Neural crest cell (in vitro differentiated cells): ENCODE measurements around the gene BTBD7. TPM values are rescaled to one million over a fixed set of nuclear protein-coding genes. Genes with fewer than 3 reads are reported as not detected.

Source experiments
- DNase-seq: peaks from one replicate; pipeline ENCODE4 v3.0.0; 2021; ENCODE audit warnings: low read depth, mixed read lengths, low spot score
- H3K27ac Mint-ChIP-seq: one replicate; pipeline ENCODE4 v1.8.0; 2021; ENCODE audit warnings: mild to moderate bottlenecking, mixed read lengths; ENCODE audit not compliant: unreplicated experiment
- H3K27me3 Mint-ChIP-seq: 2 replicates; pipeline ENCODE4 v1.8.0; 2021; ENCODE audit warnings: low read depth, mild to moderate bottlenecking, mixed read lengths
- H3K36me3 Mint-ChIP-seq: 2 replicates; pipeline ENCODE4 v1.8.0; 2021; ENCODE audit warnings: low read depth, mild to moderate bottlenecking, mixed read lengths
- H3K4me1 Mint-ChIP-seq: 2 replicates; pipeline ENCODE4 v1.8.0; 2021; ENCODE audit warnings: mixed read lengths
- H3K4me3 Mint-ChIP-seq: one replicate; pipeline ENCODE4 v1.8.0; 2021; ENCODE audit warnings: mild to moderate bottlenecking, mixed read lengths
- H3K9me3 Mint-ChIP-seq: 2 replicates; pipeline ENCODE4 v1.8.0; 2021; ENCODE audit warnings: mixed read lengths
- total RNA-seq: library from RNA; stranded (reverse); gene quantifications from 2 replicates; pipeline ENCODE4 v1.2.1, GENCODE V29; 2021
- TF ChIP-seq, protein P1 (sequence below): fragments of 200-600 bp; sonication (generic); conservative IDR thresholded peaks from 2 replicates; pipeline ENCODE4 v1.5.0; 2021; ENCODE audit warnings: antibody characterized with exemption, mild to moderate bottlenecking

Gene BTBD7
- total RNA-seq, 1 donor from 2014 or later: 38.0 TPM

DNA sequence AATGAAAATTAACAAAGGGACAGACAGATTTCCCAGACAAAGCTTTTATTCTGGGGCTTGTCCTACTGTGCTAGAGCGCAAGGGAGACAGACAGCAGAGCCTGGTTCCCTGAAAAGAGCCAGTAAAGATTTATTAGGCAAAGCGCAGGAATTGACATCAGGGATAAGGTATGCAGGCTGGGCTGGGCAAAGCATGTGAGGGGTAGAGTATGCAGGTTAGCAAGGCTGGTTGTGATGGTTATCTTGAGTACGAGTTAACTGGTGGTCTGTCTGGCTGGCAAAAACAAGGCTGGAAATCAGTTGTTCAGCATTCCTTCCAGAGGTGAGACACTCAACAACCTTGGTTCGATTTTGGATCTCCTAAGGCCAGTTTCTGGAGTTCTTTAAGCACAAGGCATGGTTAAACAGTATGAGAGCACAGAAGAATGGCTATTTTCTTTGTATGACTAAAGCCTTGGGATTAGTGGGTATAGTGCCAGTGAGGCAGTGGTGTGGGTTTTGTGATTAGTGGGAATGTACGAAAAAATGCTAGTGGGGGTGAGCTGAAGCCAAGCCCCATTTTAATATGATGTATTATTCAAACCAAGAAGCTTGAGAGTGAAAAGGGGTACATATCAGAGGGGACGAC, 30.9 kb downstream of the BTBD7 start:
- Mint-ChIP-seq H3K36me3 (no peaks in the 10 kb centered on the region), H3K9me3 (no peaks in the 10 kb centered on the region), H3K4me1 (peaks cover 38% of the 10 kb centered on the region), H3K4me3 (no peak overlapping the region), H3K27ac (peak overlapping the region; percentile 29), H3K27me3 (no peaks in the 10 kb centered on the region)
- DNase-seq: no peak
- TF ChIP-seq, protein P1, sequence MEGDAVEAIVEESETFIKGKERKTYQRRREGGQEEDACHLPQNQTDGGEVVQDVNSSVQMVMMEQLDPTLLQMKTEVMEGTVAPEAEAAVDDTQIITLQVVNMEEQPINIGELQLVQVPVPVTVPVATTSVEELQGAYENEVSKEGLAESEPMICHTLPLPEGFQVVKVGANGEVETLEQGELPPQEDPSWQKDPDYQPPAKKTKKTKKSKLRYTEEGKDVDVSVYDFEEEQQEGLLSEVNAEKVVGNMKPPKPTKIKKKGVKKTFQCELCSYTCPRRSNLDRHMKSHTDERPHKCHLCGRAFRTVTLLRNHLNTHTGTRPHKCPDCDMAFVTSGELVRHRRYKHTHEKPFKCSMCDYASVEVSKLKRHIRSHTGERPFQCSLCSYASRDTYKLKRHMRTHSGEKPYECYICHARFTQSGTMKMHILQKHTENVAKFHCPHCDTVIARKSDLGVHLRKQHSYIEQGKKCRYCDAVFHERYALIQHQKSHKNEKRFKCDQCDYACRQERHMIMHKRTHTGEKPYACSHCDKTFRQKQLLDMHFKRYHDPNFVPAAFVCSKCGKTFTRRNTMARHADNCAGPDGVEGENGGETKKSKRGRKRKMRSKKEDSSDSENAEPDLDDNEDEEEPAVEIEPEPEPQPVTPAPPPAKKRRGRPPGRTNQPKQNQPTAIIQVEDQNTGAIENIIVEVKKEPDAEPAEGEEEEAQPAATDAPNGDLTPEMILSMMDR: no peak

GRCh38 chr14:93299866-93300265, 33.0 kb downstream of the BTBD7 start:
- H3K36me3 Mint-ChIP-seq: no peaks in the 10 kb centered on the region
- TF ChIP-seq, protein P1: no peak
- peaks cover 34% of the 10 kb centered on the region for H3K4me1 Mint-ChIP-seq
- DNase-seq: no peak
- no peaks in the 10 kb centered on the region for H3K9me3 Mint-ChIP-seq
- no peak overlapping the region for H3K4me3 Mint-ChIP-seq
- no peak overlapping the region for H3K27ac Mint-ChIP-seq
- H3K27me3 Mint-ChIP-seq: no peaks in the 10 kb centered on the region

GRCh38 chr14:93299416-93299815, 33.4 kb downstream of the BTBD7 start:
- H3K36me3 Mint-ChIP-seq: no peaks in the 10 kb centered on the region

DNA sequence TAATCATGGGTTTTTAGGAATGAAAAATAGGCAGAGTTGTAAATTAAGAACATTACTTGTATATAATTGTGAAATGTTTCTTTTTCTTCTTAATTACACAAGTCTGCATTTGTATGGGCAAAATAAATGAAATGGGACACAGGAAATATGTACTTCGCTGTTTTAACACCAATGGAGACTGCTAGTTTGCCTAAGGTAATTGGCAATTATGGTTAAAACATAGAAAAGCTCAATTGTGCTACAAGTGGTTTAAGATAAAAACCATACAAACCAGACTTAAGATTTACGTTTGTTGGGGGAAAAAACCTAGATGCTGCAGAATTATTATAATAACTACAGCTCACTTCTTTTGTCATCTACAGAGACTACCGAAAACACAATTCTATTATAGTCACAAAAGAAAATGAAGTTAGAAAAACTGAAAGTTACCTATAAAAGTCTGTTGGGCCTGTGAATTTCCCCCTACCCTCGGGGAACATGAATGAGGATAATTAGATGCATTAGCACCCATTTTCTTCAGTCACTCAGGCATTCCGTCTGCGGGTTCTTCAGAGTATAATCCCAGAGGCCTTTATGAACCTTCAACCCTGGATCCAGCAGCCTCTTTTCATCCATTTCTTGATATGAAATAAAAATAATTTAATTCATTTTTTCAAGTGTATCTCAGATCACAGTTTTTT, 37.2 kb downstream of the BTBD7 start:
- Mint-ChIP-seq H3K9me3 (no peaks in the 10 kb centered on the region), H3K27ac (no peak overlapping the region), H3K4me1 (peaks cover 9% of the 10 kb centered on the region), H3K36me3 (peaks cover 6% of the 10 kb centered on the region), H3K27me3 (no peaks in the 10 kb centered on the region), H3K4me3 (no peak overlapping the region)
- TF ChIP-seq, protein P1: no peak
- no peak for DNase-seq

More at GRCh38 chr14:93299416-93299815, 33.4 kb downstream of the BTBD7 start:
- TF ChIP-seq, protein P1: no peak
- H3K4me3 Mint-ChIP-seq: no peak overlapping the region
- H3K27ac Mint-ChIP-seq: no peak overlapping the region
- H3K27me3 Mint-ChIP-seq: no peaks in the 10 kb centered on the region
- no peaks in the 10 kb centered on the region for H3K9me3 Mint-ChIP-seq
- H3K4me1 Mint-ChIP-seq: peaks cover 29% of the 10 kb centered on the region
- no peak for DNase-seq

DNA sequence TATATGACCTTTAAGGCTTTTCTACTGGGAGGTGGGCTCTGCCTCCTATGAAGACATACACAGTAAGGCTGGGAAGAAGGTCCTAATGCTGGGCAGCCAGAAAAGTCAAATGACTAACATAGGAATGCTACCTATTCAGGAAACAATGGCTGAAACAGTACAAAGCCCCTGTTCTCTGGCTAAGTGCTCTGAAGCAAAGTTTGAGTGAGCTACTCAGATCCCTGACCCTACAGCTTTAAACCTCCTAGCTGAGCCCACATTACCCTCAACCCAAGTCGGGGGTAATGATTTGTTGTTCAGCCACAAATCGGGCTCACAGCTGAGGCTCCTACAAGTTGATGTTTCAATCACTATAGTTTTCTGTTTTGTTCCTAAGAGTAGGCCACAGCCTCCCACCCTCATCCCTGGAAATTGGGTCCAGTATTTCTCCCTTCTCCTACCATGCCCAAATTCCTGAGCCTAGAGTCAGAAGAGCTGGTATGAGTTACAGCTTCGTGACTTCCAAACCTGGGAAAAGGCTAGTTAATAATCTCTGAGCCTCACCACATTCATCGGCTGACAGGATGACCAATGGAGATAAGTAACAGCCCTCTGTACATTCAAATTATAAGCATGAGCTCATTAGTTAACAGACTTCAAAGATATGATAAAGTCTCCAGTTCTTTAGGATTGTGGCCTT, 46.5 kb downstream of the BTBD7 start:
- Mint-ChIP-seq H3K9me3 (no peaks in the 10 kb centered on the region), H3K4me1 (peaks cover 4% of the 10 kb centered on the region), H3K4me3 (no peak overlapping the region), H3K36me3 (peaks cover 3% of the 10 kb centered on the region), H3K27me3 (no peaks in the 10 kb centered on the region), H3K27ac (peak overlapping the region; percentile 83)
- TF ChIP-seq, protein P1: no peak
- DNase-seq: no peak
